ENCODE data around the gene TRIM24.

Gene TRIM24

GRCh38 chr7:138632384-138632783 is 172.3 kb downstream of the TRIM24 start:
- no peak for FAIRE-seq

GRCh38 chr7:138632826-138633602 is 173.0 kb downstream of the TRIM24 start:
- no peak for FAIRE-seq

All from A204.1 (cell line).